IMR-90 (cell line): ENCODE data around the gene PXN. TPM values are rescaled to one million over a fixed set of nuclear protein-coding genes. Genes with fewer than 3 reads are reported as not detected.
A peak's percentile ranks its signal among the peaks of the same experiment; 100 is the strongest.

Experiments used
- ATAC-seq: fragments of 200-7000 bp; cut with Tn5 transposase; 2 replicates; pipeline ENCODE4 v1.9.1; 2020; ENCODE audit warnings: low read depth, mild to moderate bottlenecking, moderate library complexity
- BruUV-seq: library from RNA; stranded (reverse); fragments of 400-500 nt; replicated peaks from 2 replicates; lab custom pipeline; 2021; lab: Mats Ljungman, UMichigan
- CTCF ChIA-PET: fragments of 300-600 bp; formaldehyde crosslinking; extraction: SDS; loops from one replicate; lab custom pipeline; 2021; ENCODE audit warnings: antibody characterized with exemption; lab: Yijun Ruan, JAX
- POLR2A ChIA-PET: fragments of 300-600 bp; sonication (Branson Sonifier 250); formaldehyde crosslinking; loops from one replicate; lab custom pipeline; 2022; ENCODE audit warnings: antibody characterized with exemption; ENCODE audit not compliant: unreplicated experiment; lab: Charles Lee
- DNase-seq: peaks from one replicate; pipeline ENCODE4 v3.0.0; 2013
- H2AFZ ChIP-seq: replicated peaks from 2 replicates; pipeline ENCODE3; 2013; ENCODE audit warnings: low read length, mild to moderate bottlenecking; ENCODE audit not compliant: poor library complexity
- H2AK5ac ChIP-seq: 2 replicates; pipeline ENCODE4 v1.6.1; 2013; ENCODE audit warnings: low read depth, low read length, inconsistent platforms
- H2AK9ac ChIP-seq: replicated peaks from 2 replicates; pipeline ENCODE3; 2013; ENCODE audit warnings: mild to moderate bottlenecking, low read depth, low read length, moderate library complexity; ENCODE audit not compliant: poor library complexity
- H2BK120ac ChIP-seq: 2 replicates; pipeline ENCODE4 v1.6.1; 2013; ENCODE audit warnings: low read depth, low read length, inconsistent platforms
- H2BK15ac ChIP-seq: 3 replicates; pipeline ENCODE4 v1.6.1; 2013; ENCODE audit warnings: low read depth, low read length, inconsistent platforms
- H2BK20ac ChIP-seq: 2 replicates; pipeline ENCODE4 v1.6.1; 2013; ENCODE audit warnings: low read depth, mild to moderate bottlenecking, inconsistent platforms, low read length, moderate library complexity
- H2BK5ac ChIP-seq: 2 replicates; pipeline ENCODE4 v1.6.1; 2013; ENCODE audit warnings: mild to moderate bottlenecking, low read depth, low read length, inconsistent platforms; ENCODE audit not compliant: poor library complexity, severe bottlenecking
- H3K14ac ChIP-seq: replicated peaks from 2 replicates; pipeline ENCODE4 v1.6.1; 2013; ENCODE audit warnings: low read depth, low read length, inconsistent platforms
- H3K18ac ChIP-seq: 2 replicates; pipeline ENCODE4 v1.6.1; 2013; ENCODE audit warnings: low read depth, low read length, control low read depth
- H3K23ac ChIP-seq: 2 replicates; pipeline ENCODE4 v1.6.1; 2013; ENCODE audit warnings: low read depth, low read length, inconsistent platforms
- H3K27ac ChIP-seq: 2 replicates; pipeline ENCODE4 v1.5.1; 2013; ENCODE audit warnings: mild to moderate bottlenecking, control low read depth, low read length; ENCODE audit not compliant: insufficient read depth
- H3K27me3 ChIP-seq: 2 replicates; pipeline ENCODE4 v1.6.1; 2013; ENCODE audit warnings: low read length; ENCODE audit not compliant: control insufficient read depth, insufficient read depth
- H3K36me3 ChIP-seq: 2 replicates; pipeline ENCODE4 v1.6.1; 2013; ENCODE audit warnings: low read length, mixed read lengths; ENCODE audit not compliant: control insufficient read depth, insufficient read depth
- H3K4ac ChIP-seq: 2 replicates; pipeline ENCODE4 v1.6.1; 2013; ENCODE audit warnings: low read depth, low read length, inconsistent platforms
- H3K4me1 ChIP-seq: 2 replicates; pipeline ENCODE4 v1.6.1; 2013; ENCODE audit warnings: low read length, mixed read lengths; ENCODE audit not compliant: control insufficient read depth, insufficient read depth
- H3K4me2 ChIP-seq: 2 replicates; pipeline ENCODE4 v1.6.1; 2013; ENCODE audit warnings: low read depth, mild to moderate bottlenecking, control low read depth, low read length, moderate library complexity
- H3K4me3 ChIP-seq: 2 replicates; pipeline ENCODE4 v1.5.1; 2013; ENCODE audit warnings: low read depth, mild to moderate bottlenecking, control low read depth, low read length, moderate library complexity; ENCODE audit not compliant: insufficient read depth
- H3K56ac ChIP-seq: 2 replicates; pipeline ENCODE4 v1.6.1; 2013; ENCODE audit warnings: low read length, inconsistent platforms; ENCODE audit not compliant: insufficient read depth; ENCODE audit errors: extremely low read depth
- H3K79me1 ChIP-seq, 2 experiments: 2 replicates each; pipeline ENCODE4 v1.6.1; 2013; ENCODE audit warnings: low read length in 2 of 2, inconsistent platforms in 1 of 2, low read depth in 1 of 2
- H3K9ac ChIP-seq: 2 replicates; pipeline ENCODE4 v1.6.1; 2013; ENCODE audit warnings: low read depth, low read length, control low read depth
- H3K9me1 ChIP-seq: 2 replicates; pipeline ENCODE4 v1.6.1; 2013; ENCODE audit warnings: low read length, inconsistent platforms; ENCODE audit not compliant: insufficient read depth
- H3K9me3 ChIP-seq: 2 replicates; pipeline ENCODE4 v1.6.1; 2013; ENCODE audit warnings: low read length; ENCODE audit not compliant: control insufficient read depth, insufficient read depth
- H4K20me1 ChIP-seq: 2 replicates; pipeline ENCODE4 v1.6.1; 2013; ENCODE audit warnings: low read length, inconsistent platforms; ENCODE audit not compliant: insufficient read depth
- H4K5ac ChIP-seq: 2 replicates; pipeline ENCODE4 v1.6.1; 2013; ENCODE audit warnings: mild to moderate bottlenecking, low read depth, low read length, control low read depth
- H4K8ac ChIP-seq, 2 experiments: 2 replicates each; pipeline ENCODE4 v1.6.1; 2013; ENCODE audit warnings: low read depth in 2 of 2, low read length in 2 of 2, control low read depth in 1 of 2, inconsistent platforms in 1 of 2
- H4K91ac ChIP-seq: 2 replicates; pipeline ENCODE4 v1.6.1; 2013; ENCODE audit warnings: low read depth, low read length, inconsistent platforms; ENCODE audit not compliant: insufficient read depth
- BHLHE40 ChIP-seq: fragments of 150-350 bp; IDR thresholded peaks from 2 replicates; pipeline ENCODE4 v1.6.1; 2016; ENCODE audit warnings: mild to moderate bottlenecking, low read depth, low read length
- CEBPB ChIP-seq: IDR thresholded peaks from 2 replicates; pipeline ENCODE4 v1.6.1; 2012; ENCODE audit warnings: low read depth, low read length, improper control_type of control experiment
- CHD1 ChIP-seq: IDR thresholded peaks from 2 replicates; pipeline ENCODE4 v1.6.1; 2012; ENCODE audit warnings: low read depth, low read length, improper control_type of control experiment
- CTCF ChIP-seq: conservative IDR thresholded peaks from 2 replicates; pipeline ENCODE4 v1.5.1; 2012; ENCODE audit warnings: mild to moderate bottlenecking, low read depth, low read length, improper control_type of control experiment
- FOS ChIP-seq: fragments of 150-350 bp; IDR thresholded peaks from 2 replicates; pipeline ENCODE4 v1.6.1; 2016; ENCODE audit warnings: low read depth, low read length
- MAFK ChIP-seq: IDR thresholded peaks from 2 replicates; pipeline ENCODE4 v1.6.1; 2012; ENCODE audit warnings: low read depth, low read length, improper control_type of control experiment
- MAZ ChIP-seq: IDR thresholded peaks from 2 replicates; pipeline ENCODE4 v1.6.1; 2012; ENCODE audit warnings: low read depth, mild to moderate bottlenecking, low read length, improper control_type of control experiment, moderate library complexity, borderline replicate concordance
- NFE2L2 ChIP-seq: fragments of 150-350 bp; IDR thresholded peaks from 2 replicates; pipeline ENCODE4 v1.6.1; 2016; ENCODE audit warnings: low read depth, mild to moderate bottlenecking, low read length
- POLR2A ChIP-seq: IDR thresholded peaks from 2 replicates; pipeline ENCODE4 v1.6.1; 2012; ENCODE audit warnings: mild to moderate bottlenecking, low read depth, low read length
- RAD21 ChIP-seq: IDR thresholded peaks from 2 replicates; pipeline ENCODE4 v1.6.1; 2012; ENCODE audit warnings: low read length, improper control_type of control experiment
- RCOR1 ChIP-seq: IDR thresholded peaks from 2 replicates; pipeline ENCODE4 v1.6.1; 2012; ENCODE audit warnings: mild to moderate bottlenecking, low read length, improper control_type of control experiment; ENCODE audit not compliant: insufficient replicate concordance
- RFX5 ChIP-seq: IDR thresholded peaks from 2 replicates; pipeline ENCODE4 v1.8.0; 2012; ENCODE audit warnings: low read depth, mild to moderate bottlenecking, low read length, moderate library complexity
- SMC3 ChIP-seq: fragments of 150-350 bp; IDR thresholded peaks from 2 replicates; pipeline ENCODE4 v1.6.1; 2016; ENCODE audit warnings: low read depth, mild to moderate bottlenecking, antibody characterized with exemption, low read length, moderate library complexity
- WGBS, 2 experiments: methylation state at CpG; one replicate each; pipeline versions ENCODE4 v1.1.5 to v1.1.7; 2013; ENCODE audit warnings: missing lambda C conversion rate in 2 of 2; ENCODE audit not compliant: insufficient read length in 1 of 2; ENCODE audit errors: extremely low coverage in 2 of 2; 5-methylcytosine and 5-hydroxymethylcytosine counted together
- dilution Hi-C: fragments of 300-500 bp; cut with HindIII; formaldehyde crosslinking; loops from one replicate; pipeline ENCODE4 v1.14.3; 2018; ENCODE audit warnings: low sequenced_read_pairs; ENCODE audit not compliant: unreplicated experiment
- in situ Hi-C: fragments of 300-500 bp; cut with MboI; formaldehyde crosslinking; loops from 3 replicates; pipeline ENCODE4 v1.14.3; 2019; ENCODE audit warnings: low sequenced_read_pairs, inconsistent platforms, mixed read lengths
- intact Hi-C: fragments of 100-400 bp; cut with micrococcal nuclease; formaldehyde crosslinking; loops from 2 replicates; pipeline ENCODE4 v1.10.0; 2022
- polyA plus RNA-seq, 3 experiments: library from polyadenylated mRNA; depleted of rRNA; stranded (reverse); fragments of >200 nt; gene quantifications; 2 replicates each; pipeline ENCODE4 v1.2.3, GENCODE V29; 2012; ENCODE audit warnings: low replicate concordance in 1 of 3
- total RNA-seq: library from RNA; depleted of rRNA; stranded (reverse); fragments of >200 nt; gene quantifications from 2 replicates; pipeline ENCODE4 v1.2.3, GENCODE V29; 2012

The PXN gene
- total and polyA plus RNA-seq, 2 of the 4 experiments (the other 2 are of a cell fraction): 46.6 to 134 TPM

- TF ChIP-seq RFX5: no peak
- no peak for TF ChIP-seq POLR2A
Measured at GRCh38 chr12:120241561-120242274, 23.8 kb downstream of the PXN start (continued).

GRCh38 chr12:120240495-120240833 lies 25.1 kb downstream of the PXN start:
- H3K36me3 ChIP-seq: peaks cover 5% of the 10 kb centered on the region
- H4K5ac ChIP-seq: no peak overlapping the region
- ChIA-PET POLR2A (interaction anchor here (0.7 to 1.6 kb wide), 2 partner anchors 9 to 51 kb away, joined by 3 to 7 read pairs; no protein-coding TSS in a partner anchor), CTCF (interaction anchor here (1.1 kb wide), 1 partner anchor 22 kb away, joined by 5 read pairs; no protein-coding TSS in a partner anchor)
- H3K4me1 ChIP-seq: peaks cover 50% of the 10 kb centered on the region
- peaks cover 64% of the 10 kb centered on the region for H4K20me1 ChIP-seq
- H2BK15ac ChIP-seq: no peak overlapping the region
- 64% methylated on average over 3 of the region's 5 CpGs; no CpG with 5 or more reads in 1 of the 2 experiments for WGBS, 2 experiments
- TF ChIP-seq MAZ: no peak
- TF ChIP-seq POLR2A: no peak
- no peak for TF ChIP-seq CTCF
- no peak for TF ChIP-seq BHLHE40
- TF ChIP-seq RFX5: no peak
- TF ChIP-seq NFE2L2: no peak
- TF ChIP-seq MAFK: no peak
- no peak for TF ChIP-seq RAD21
- no peak for TF ChIP-seq FOS
- TF ChIP-seq SMC3: no peak
- TF ChIP-seq CHD1: no peak
- no peak for TF ChIP-seq RCOR1
- no peak for TF ChIP-seq CEBPB
- no peak overlapping the region for H2BK120ac ChIP-seq
- in situ Hi-C loops: no loop called here
- no peak overlapping the region for H4K91ac ChIP-seq
- no peak overlapping the region for H3K14ac ChIP-seq
- no peak overlapping the region for H2AK5ac ChIP-seq
- H2BK5ac ChIP-seq: no peak overlapping the region
- no peak overlapping the region for H3K4ac ChIP-seq
- DNase-seq (no peak), ATAC-seq (no peak)
- no peak overlapping the region for H2BK20ac ChIP-seq
- H3K56ac ChIP-seq: no peak overlapping the region
- no peak overlapping the region for H3K23ac ChIP-seq
- BruUV-seq: no TSS peak
- no peak overlapping the region for H3K4me2 ChIP-seq
- no peaks in the 10 kb centered on the region for H3K27me3 ChIP-seq
- H3K4me3 ChIP-seq: no peak overlapping the region
- dilution Hi-C loops: no loop called here
- H3K9me1 ChIP-seq: peaks cover 61% of the 10 kb centered on the region
- H3K9ac ChIP-seq: no peak overlapping the region
- intact Hi-C loops: no loop called here
- H2AFZ ChIP-seq: no peak overlapping the region
- H3K79me1 ChIP-seq: peaks cover 11 to 80% of the 10 kb centered on the region in 2 experiments; a peak in 3 of 4 replicates
- H4K8ac ChIP-seq: 0 out of 4 replicates have a peak overlapping the region, but pooled peaks of 1 of the 2 experiments have one; percentile 15
- no peak overlapping the region for H2AK9ac ChIP-seq
- H3K18ac ChIP-seq: no peak overlapping the region
- no peak overlapping the region for H3K27ac ChIP-seq
- no peaks in the 10 kb centered on the region for H3K9me3 ChIP-seq
